Right ventricle myocardium inferior (tissue), 1 donor: ENCODE measurements around the gene ATP6V1E1. TPM values are rescaled to one million over a fixed set of nuclear protein-coding genes. Genes with fewer than 3 reads are reported as not detected.

Experiments used
- ATAC-seq: fragments of 200-7000 bp; cut with Tn5 transposase; one replicate; pipeline ENCODE4 v1.9.1; 2020; ENCODE audit warnings: mild to moderate bottlenecking, moderate library complexity
- DNase-seq: peaks from one replicate; pipeline ENCODE4 v3.0.0; 2021; ENCODE audit errors: missing footprints
- intact Hi-C: fragments of 100-400 bp; cut with DNase I; formaldehyde crosslinking; loops from one replicate; pipeline ENCODE4 v1.11.0; 2022
- total RNA-seq: library from RNA; stranded (reverse); fragmentation: NEBNext Ultra II Directional; extraction: Animal tissue kit (Norgen Biotek cat#: 25700); gene quantifications from one replicate; pipeline ENCODE4 v1.2.1, GENCODE V29; 2021
- donor health status: DM: no; HTN: yes; CAD: no; lungs with severe emphysema.

The ATP6V1E1 gene
- total RNA-seq, 1 donor from 2014 or later: 200 TPM

- ATAC-seq: peak; percentile 38
- no peak for DNase-seq
- intact Hi-C loops: loop anchor here (2.0 kb wide), 1 partner anchor 75 kb away; the partner anchor contains the start of gene BCL2L13
Observed at GRCh38 chr22:17563936-17564391, 64.6 kb downstream of the ATP6V1E1 start.

DNA sequence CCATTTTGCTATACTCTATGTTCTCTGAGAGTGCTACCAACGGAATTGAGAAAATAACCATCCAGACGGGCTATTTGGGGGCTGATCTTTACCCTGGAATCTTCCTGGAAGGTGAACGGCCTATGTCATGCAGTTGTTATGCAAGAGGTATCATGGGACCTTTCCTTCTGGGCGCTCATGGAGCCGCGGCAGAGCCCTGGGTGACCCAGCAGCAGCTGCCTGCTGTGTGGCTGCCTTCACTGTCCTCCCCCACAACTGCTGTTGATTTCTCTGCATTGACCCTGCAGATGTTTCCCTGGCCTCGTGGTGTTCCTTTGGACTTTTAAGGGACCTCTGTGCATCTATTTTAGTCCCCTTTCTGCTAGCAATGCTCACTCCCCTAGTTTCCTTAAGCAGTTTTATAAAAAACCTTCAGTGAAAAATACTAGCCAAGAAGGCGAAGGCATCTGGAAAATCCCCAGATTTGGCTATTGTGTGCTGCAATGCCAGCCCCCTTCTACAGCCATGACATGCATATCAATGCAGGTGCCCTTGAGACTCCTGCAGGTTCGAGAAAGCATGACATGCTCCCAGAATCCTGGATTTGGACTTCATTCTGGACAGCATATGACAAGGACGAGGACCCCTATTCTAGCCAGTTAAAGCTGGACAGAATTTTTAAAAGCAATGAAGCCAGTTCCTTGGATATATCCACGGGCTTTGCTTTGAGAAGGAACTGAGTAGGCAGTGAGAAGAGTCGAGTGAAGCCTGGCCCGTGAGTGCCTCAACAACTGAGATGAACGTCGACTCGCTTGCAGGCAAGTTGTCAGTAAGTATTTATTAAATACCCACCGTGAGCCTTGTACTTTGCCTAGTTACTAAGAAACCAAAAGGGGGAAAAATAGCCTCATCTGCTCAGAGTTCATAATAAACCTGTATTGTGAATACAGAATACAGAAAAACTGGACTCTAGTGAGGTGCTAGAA is 65.4 kb downstream of the ATP6V1E1 start, which contains the start of gene SLC25A18:
TSS of gene SLC25A18 (plus strand) at position 593 of the 965 bp plus-strand sequence. CDS start 16,447 bp downstream, outside the sequence.
- DNase-seq (peak; percentile 78), ATAC-seq (peak; percentile 93)
- intact Hi-C loops: loop anchor here (2.0 kb wide), 1 partner anchor 76 kb away; the partner anchor contains the start of gene BCL2L13

GRCh38 chr22:17559188-17559587 is 69.4 kb downstream of the ATP6V1E1 start:
- DNase-seq (no peak), ATAC-seq (no peak)
- intact Hi-C loops: loop anchor here (2.0 to 5.0 kb wide), 2 partner anchors 168 to 228 kb away; no protein-coding TSS in a partner anchor

DNA sequence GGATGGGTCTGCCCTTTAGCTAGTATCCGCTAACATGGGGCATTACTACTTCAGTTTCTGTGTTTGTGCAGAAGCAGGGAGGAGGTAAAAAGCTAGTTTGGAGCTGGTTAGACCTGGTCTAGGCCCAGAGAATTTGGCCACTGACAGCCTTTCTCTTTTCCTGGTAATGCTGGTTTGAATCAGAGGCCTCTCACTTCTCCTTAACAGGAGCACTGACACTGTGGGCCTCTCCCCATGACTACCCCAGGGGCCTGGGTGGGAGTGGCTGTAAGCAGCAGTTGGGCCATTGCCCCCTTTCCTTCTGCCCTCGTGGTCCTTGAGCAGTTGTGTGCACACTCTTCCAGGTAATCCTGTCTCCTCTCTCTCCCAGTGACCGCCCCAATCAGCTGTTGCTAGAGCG is 73.7 kb downstream of the ATP6V1E1 start:
- intact Hi-C loops: loop anchor here (5.0 kb wide), 1 partner anchor 232 kb away; no protein-coding TSS in a partner anchor
- DNase-seq (no peak), ATAC-seq (no peak)

GRCh38 chr22:17552737-17553136 is 75.8 kb downstream of the ATP6V1E1 start:
- ATAC-seq (peak; percentile 75), DNase-seq (no peak)
- intact Hi-C loops: no loop called here

- intact Hi-C loops: no loop called here
- no peak for DNase-seq
- ATAC-seq: no peak
Observed at GRCh38 chr22:17549655-17550054, 78.9 kb downstream of the ATP6V1E1 start.

DNA sequence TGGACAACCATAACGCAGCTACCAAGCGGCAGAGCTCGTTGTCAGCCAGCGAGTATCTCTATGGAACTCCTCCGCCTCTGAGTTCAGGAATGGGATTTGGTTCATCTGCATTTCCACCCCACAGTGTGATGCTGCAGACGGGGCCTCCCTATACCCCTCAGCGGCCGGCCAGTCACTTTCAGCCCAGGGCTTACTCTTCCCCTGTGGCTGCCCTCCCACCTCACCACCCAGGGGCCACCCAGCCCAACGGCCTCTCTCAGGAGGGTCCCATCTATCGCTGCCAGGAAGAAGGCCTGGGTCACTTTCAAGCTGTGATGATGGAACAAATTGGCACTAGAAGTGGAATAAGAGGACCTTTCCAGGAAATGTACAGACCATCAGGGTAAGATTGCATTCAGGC is 79.4 kb downstream of the ATP6V1E1 start:
- intact Hi-C loops: no loop called here
- ATAC-seq (no peak), DNase-seq (no peak)

DNA sequence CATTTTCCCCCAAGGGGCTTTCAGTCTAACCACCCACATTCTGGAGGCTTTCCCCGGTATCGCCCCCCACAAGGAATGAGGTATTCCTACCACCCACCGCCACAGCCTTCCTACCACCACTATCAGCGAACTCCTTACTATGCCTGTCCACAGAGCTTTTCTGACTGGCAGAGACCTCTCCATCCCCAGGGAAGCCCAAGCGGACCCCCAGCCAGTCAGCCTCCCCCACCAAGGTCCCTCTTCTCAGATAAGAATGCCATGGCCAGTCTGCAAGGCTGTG is 79.9 kb downstream of the ATP6V1E1 start:
- DNase-seq: no peak
- intact Hi-C loops: no loop called here
- no peak for ATAC-seq

GRCh38 chr22:17548010-17548755 is 80.4 kb downstream of the ATP6V1E1 start:
- no peak for ATAC-seq
- DNase-seq: no peak
- intact Hi-C loops: no loop called here

GRCh38 chr22:17542452-17542851 is 86.1 kb downstream of the ATP6V1E1 start:
- intact Hi-C loops: no loop called here
- DNase-seq (no peak), ATAC-seq (peak; percentile 23)

Other genes with a start within 250 kb of the ATP6V1E1 start
- 2.1 TPM for gene SLC25A18, start 65.3 kb downstream of the ATP6V1E1 start, total RNA-seq
- gene BCL2L13, start 10.0 kb upstream of the ATP6V1E1 start, total RNA-seq: 95.9 TPM
- 23.2 TPM for gene BID, start 145.7 kb upstream of the ATP6V1E1 start, total RNA-seq